GM19043 (cell line): Measurements from ENCODE around the gene ANXA6.

Source experiments
- ATAC-seq: cut with Tn5 transposase; IDR thresholded peaks from one replicate; pipeline ENCODE4 v1.9.1; 2021; ENCODE audit warnings: low read depth; ENCODE audit not compliant: unreplicated experiment

Gene ANXA6

GRCh38 chr5:151085517-151086041 lies 72.0 kb downstream of the ANXA6 start:
- no peak for ATAC-seq

- no peak for ATAC-seq
Observed at GRCh38 chr5:151084363-151084762, 73.2 kb downstream of the ANXA6 start.

- no peak for ATAC-seq
Observed at GRCh38 chr5:151083081-151083676, 74.4 kb downstream of the ANXA6 start.

- no peak for ATAC-seq
Observed at GRCh38 chr5:151082282-151082902, 75.2 kb downstream of the ANXA6 start.

- ATAC-seq, result no peak
Observed at GRCh38 chr5:151081431-151082281, 75.9 kb downstream of the ANXA6 start.

GRCh38 chr5:151080613-151081430 lies 76.8 kb downstream of the ANXA6 start, which contains the start of gene TNIP1:
Gene TNIP1, minus strand, starts transcription at chr5:151081034. Its CDS starts 15,939 bp downstream, at chr5:151065095.
- peak; percentile 66 for ATAC-seq

- ATAC-seq, result no peak
Observed at GRCh38 chr5:151079838-151080612, 77.6 kb downstream of the ANXA6 start.

GRCh38 chr5:151078490-151079262 lies 78.9 kb downstream of the ANXA6 start:
- ATAC-seq, result peak; percentile 56

- no peak for ATAC-seq
Observed at GRCh38 chr5:151077967-151078366, 79.6 kb downstream of the ANXA6 start.

- ATAC-seq, result no peak
Observed at GRCh38 chr5:151077419-151077818, 80.2 kb downstream of the ANXA6 start.

- ATAC-seq, result no peak
Observed at GRCh38 chr5:151076616-151077015, 81.0 kb downstream of the ANXA6 start.

GRCh38 chr5:151075698-151076331 lies 81.8 kb downstream of the ANXA6 start:
- no peak for ATAC-seq

- ATAC-seq, result no peak
Observed at GRCh38 chr5:151074557-151074956, 83.0 kb downstream of the ANXA6 start.

- no peak for ATAC-seq
Observed at GRCh38 chr5:151073280-151073679, 84.3 kb downstream of the ANXA6 start.

- ATAC-seq, result no peak
Observed at GRCh38 chr5:151072630-151073025, 85.0 kb downstream of the ANXA6 start.

GRCh38 chr5:151071848-151072629 lies 85.5 kb downstream of the ANXA6 start:
- no peak for ATAC-seq

GRCh38 chr5:151071021-151071420 lies 86.6 kb downstream of the ANXA6 start:
- ATAC-seq, result no peak

- ATAC-seq, result no peak
Observed at GRCh38 chr5:151070449-151070848, 87.1 kb downstream of the ANXA6 start.
